Nucleus accumbens (tissue), 56 donors: ENCODE results near the gene STXBP5L.
"Not testable (repeated sequence)": the region's sequence is repeated elsewhere in the genome, so short reads cannot be mapped to it uniquely, and the experiment has no call there.

Experiments used
- DNase-seq, 56 donors: peaks; one replicate each; lab custom pipeline; 2025; lab: John Stamatoyannopoulos, UW

The STXBP5L gene

DNA sequence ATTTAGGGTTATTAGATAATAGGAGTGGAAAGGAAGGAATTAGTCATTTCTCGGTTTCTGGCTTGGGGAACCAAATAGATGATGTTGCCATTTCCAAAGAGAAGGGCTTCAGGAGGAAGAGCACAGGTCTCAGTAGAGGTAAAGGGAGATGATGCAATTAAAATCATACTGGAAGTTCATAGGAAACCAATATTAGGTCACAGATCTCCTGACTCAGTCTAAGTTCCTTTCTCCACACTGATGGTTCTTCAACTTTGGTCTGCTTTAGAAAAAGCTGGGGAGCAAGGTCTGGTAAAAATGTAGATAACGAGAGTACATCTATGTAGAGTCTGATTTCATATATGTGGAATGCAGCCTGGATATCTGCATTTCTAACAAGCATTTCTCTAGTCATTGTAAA lies 506.9 kb downstream of the STXBP5L start:
- DNase-seq = no peak

- no peak for DNase-seq
These were observed 510.2 kb downstream of the STXBP5L start for GRCh38 chr3:121418182-121418581.

- no peak for DNase-seq
These were observed 516.5 kb downstream of the STXBP5L start for GRCh38 chr3:121424549-121424948.

DNA sequence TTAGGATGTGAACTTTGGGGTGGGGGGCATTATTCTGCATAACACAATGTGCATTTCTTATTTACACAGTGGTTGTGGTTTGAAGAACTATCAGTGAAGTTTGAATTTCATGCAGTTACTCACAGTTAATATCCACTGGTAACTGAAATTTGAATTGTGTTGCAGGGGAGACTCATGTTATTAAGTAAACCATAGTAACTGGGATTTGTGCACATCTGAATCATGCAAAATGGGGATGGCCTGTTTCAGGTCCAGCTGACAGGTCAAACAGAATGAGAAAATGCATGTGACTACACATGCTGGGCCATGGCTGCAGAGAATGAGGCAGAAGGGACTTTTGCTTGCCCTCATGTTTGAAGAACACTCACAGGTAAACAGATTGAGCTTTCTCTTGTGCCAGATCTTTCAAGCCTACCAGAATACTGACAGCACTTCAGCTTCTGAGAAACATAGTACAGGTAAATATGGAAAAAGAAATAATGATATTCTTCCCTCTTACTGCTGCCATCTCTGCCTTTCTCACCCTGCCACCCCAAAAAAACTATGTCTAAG lies 522.7 kb downstream of the STXBP5L start:
- DNase-seq = no peak

GRCh38 chr3:121431726-121432517 lies 523.9 kb downstream of the STXBP5L start:
- no peak for DNase-seq

GRCh38 chr3:121436074-121436473 lies 528.1 kb downstream of the STXBP5L start:
- DNase-seq = no peak

DNA sequence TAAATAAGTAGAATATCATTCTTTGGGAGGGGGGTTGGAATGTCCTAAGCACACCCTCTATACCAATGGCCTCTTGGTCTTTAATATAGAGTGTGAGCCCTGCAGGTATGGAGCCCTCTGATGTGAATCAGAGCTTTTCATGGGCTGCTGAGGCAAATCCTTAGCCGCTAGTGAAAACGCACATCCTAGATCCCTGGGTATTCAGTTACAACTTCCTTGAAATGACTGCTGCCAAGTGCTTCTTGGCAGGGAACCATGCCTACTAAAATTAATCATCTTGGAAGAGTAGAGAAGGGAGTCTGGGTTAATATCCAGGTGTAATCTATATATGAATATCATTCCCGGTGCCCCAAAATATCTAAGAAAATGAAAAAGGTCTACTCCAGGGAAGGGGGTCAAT lies 528.6 kb downstream of the STXBP5L start:
- no peak for DNase-seq

DNA sequence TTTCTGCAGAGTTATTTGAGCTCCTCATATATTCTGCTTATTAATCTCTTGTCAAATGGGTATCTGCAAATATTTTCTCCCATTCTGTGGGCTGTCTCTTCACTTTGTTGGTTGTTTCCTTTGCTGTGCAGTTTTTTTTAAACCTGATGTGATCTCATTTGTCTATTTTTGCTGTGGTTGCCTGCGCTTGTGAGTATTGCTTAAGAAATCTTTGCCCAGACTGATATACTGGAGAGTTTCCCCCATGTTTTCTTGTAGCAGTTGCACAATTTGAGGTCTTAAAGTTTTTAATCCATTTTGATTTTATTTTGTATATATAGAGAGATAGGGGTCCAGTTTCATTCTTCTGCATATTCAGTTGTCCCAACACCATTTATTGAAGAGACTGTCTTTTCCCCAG lies 535.5 kb downstream of the STXBP5L start:
- DNase-seq = no peak

DNA sequence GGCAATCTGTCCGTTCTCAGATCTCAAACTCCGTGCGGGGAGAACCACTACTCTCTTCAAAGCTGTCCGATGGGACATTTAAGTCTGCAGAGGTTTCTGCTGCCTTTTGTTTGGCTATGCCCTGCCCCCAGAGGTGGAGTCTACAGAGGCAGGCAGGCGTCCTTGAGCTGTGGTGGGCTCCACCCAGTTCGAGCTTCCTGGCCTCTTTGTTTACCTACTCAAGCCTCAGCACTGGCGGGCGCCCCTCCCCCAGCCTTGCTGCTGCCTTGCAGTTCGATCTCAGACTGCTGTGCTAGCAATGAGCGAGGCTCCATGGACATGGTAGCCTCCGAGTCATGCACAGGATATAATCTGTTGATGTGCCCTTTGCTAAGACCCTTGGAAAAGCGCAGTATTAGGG lies 543.7 kb downstream of the STXBP5L start:
- DNase-seq = not testable (repeated sequence)

- no peak for DNase-seq
These were observed 554.6 kb downstream of the STXBP5L start for GRCh38 chr3:121462565-121462964.

- DNase-seq = no peak
These were observed 555.7 kb downstream of the STXBP5L start for GRCh38 chr3:121463745-121464144.

GRCh38 chr3:121467085-121467484 lies 559.1 kb downstream of the STXBP5L start:
- no peak for DNase-seq

DNA sequence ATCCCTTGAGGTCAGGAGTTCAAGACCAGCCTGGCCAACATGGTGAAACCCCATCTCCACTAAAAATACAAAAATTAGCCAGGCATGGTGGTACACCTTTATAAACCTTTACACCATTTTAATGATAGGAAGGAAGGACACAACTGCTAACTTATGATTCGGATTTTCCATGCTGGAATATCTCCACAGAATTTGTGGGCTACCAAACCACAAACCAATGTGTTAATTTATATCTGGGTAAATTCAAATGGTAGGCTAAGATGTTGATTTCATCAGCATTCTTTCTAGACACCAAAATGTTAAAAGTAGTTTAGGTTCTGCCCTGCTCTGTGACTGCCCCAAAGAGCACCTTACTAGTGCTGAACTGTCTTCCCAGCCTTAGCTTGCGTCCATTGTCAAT lies 565.0 kb downstream of the STXBP5L start:
- no peak for DNase-seq
